Mesenchymal stem cell (in vitro differentiated cells and primary cell): ENCODE results near the gene TTBK1.

Experiments used
- DNase-seq: peaks from one replicate; pipeline ENCODE4 v3.0.0-alpha.2; 2013
- H2AFZ ChIP-seq: one replicate; pipeline ENCODE4 v1.6.1; 2013; ENCODE audit warnings: low read depth, mild to moderate bottlenecking, control low read depth, inconsistent platforms, low read length, moderate library complexity
- H2AK5ac ChIP-seq: 2 replicates; pipeline ENCODE4 v1.6.1; 2013; ENCODE audit warnings: low read length, moderate library complexity, mild to moderate bottlenecking, inconsistent platforms; ENCODE audit not compliant: severe bottlenecking
- H2BK120ac ChIP-seq: one replicate; pipeline ENCODE4 v1.6.1; 2013; ENCODE audit warnings: low read depth, mild to moderate bottlenecking, inconsistent platforms, low read length, moderate library complexity
- H2BK12ac ChIP-seq, 2 experiments: one replicate each; pipeline ENCODE4 v1.6.1; 2013; ENCODE audit warnings: inconsistent platforms in 2 of 2, low read length in 2 of 2, mild to moderate bottlenecking in 2 of 2, moderate library complexity in 2 of 2, control low read depth in 1 of 2
- H2BK15ac ChIP-seq: one replicate; pipeline ENCODE4 v1.6.1; 2013; ENCODE audit warnings: mild to moderate bottlenecking, low read depth, inconsistent platforms; ENCODE audit not compliant: poor library complexity, severe bottlenecking
- H2BK5ac ChIP-seq: 2 replicates; pipeline ENCODE4 v1.6.1; 2013; ENCODE audit warnings: low read depth, mild to moderate bottlenecking, low read length, control low read depth, inconsistent platforms; ENCODE audit not compliant: poor library complexity, severe bottlenecking
- H3K14ac ChIP-seq, 2 experiments: one replicate each; pipeline ENCODE4 v1.6.1; 2013; ENCODE audit warnings: inconsistent platforms in 2 of 2, low read length in 2 of 2, control low read depth in 1 of 2, mild to moderate bottlenecking in 1 of 2, moderate library complexity in 1 of 2
- H3K18ac ChIP-seq, 2 experiments: one replicate each; pipeline ENCODE4 v1.6.1; 2013; ENCODE audit warnings: inconsistent platforms in 2 of 2, low read length in 2 of 2, control low read depth in 1 of 2, low read depth in 1 of 2, mild to moderate bottlenecking in 1 of 2
- H3K23ac ChIP-seq, 2 experiments: one replicate each; pipeline ENCODE4 v1.6.1; 2013; ENCODE audit warnings: inconsistent platforms in 2 of 2, low read length in 2 of 2, mild to moderate bottlenecking in 2 of 2, moderate library complexity in 2 of 2, control low read depth in 1 of 2
- H3K27ac ChIP-seq: 2 replicates; pipeline ENCODE4 v1.5.1; 2013; ENCODE audit warnings: mild to moderate bottlenecking, moderate library complexity, low read length, control low read depth, inconsistent platforms; ENCODE audit not compliant: poor library complexity, severe bottlenecking
- H3K27me3 ChIP-seq, 2 experiments: 2 replicates each; pipeline versions ENCODE4 v1.6.1 to v1.7.0; 2013; ENCODE audit warnings: low read length in 2 of 2, mild to moderate bottlenecking in 2 of 2, moderate library complexity in 2 of 2, control low read depth in 1 of 2, inconsistent platforms in 1 of 2; ENCODE audit not compliant: control insufficient read depth in 1 of 2, insufficient read depth in 1 of 2
- H3K36me3 ChIP-seq, 2 experiments: 2 replicates each; pipeline versions ENCODE4 v1.6.1 to v1.7.0; 2013; ENCODE audit warnings: low read length in 2 of 2, control low read depth in 1 of 2, inconsistent platforms in 1 of 2, low read depth in 1 of 2, mild to moderate bottlenecking in 1 of 2; ENCODE audit not compliant: insufficient read depth in 2 of 2, control insufficient read depth in 1 of 2
- H3K4ac ChIP-seq, 2 experiments: one replicate each; pipeline ENCODE4 v1.6.1; 2013; ENCODE audit warnings: inconsistent platforms in 2 of 2, low read length in 2 of 2, mild to moderate bottlenecking in 2 of 2, moderate library complexity in 2 of 2, control low read depth in 1 of 2, low read depth in 1 of 2
- H3K4me1 ChIP-seq: 2 replicates; pipeline ENCODE4 v1.6.1; 2013; ENCODE audit warnings: low read depth, low read length, control low read depth; ENCODE audit not compliant: control insufficient read depth, insufficient read depth
- H3K4me2 ChIP-seq: 2 replicates; pipeline ENCODE4 v1.6.1; 2013; ENCODE audit warnings: low read length, mild to moderate bottlenecking, inconsistent platforms; ENCODE audit not compliant: poor library complexity, severe bottlenecking
- H3K4me3 ChIP-seq, 2 experiments: 2 replicates each; pipeline versions ENCODE4 v1.5.1 to v1.7.0; 2013; ENCODE audit warnings: low read length in 2 of 2, mild to moderate bottlenecking in 2 of 2, control low read depth in 1 of 2, low read depth in 1 of 2; ENCODE audit not compliant: insufficient read depth in 1 of 2
- H3K79me1 ChIP-seq: replicated peaks from 2 replicates; pipeline ENCODE4 v1.6.1; 2013; ENCODE audit warnings: mild to moderate bottlenecking, control low read depth, low read length, inconsistent platforms; ENCODE audit not compliant: poor library complexity, severe bottlenecking
- H3K9ac ChIP-seq: 2 replicates; pipeline ENCODE4 v1.7.0; 2013; ENCODE audit warnings: mild to moderate bottlenecking, low read length, moderate library complexity
- H3K9me3 ChIP-seq: 2 replicates; pipeline ENCODE4 v1.7.0; 2013; ENCODE audit warnings: mild to moderate bottlenecking, low read length; ENCODE audit not compliant: control insufficient read depth
- H4K8ac ChIP-seq: one replicate; pipeline ENCODE4 v1.6.1; 2013; ENCODE audit warnings: inconsistent platforms, mild to moderate bottlenecking, low read length, moderate library complexity
- H4K91ac ChIP-seq: one replicate; pipeline ENCODE4 v1.6.1; 2013; ENCODE audit warnings: mild to moderate bottlenecking, low read length, inconsistent platforms
- WGBS: methylation state at CpG from one replicate; pipeline ENCODE4 v1.1.7; 2013; ENCODE audit warnings: mixed read lengths; 5-methylcytosine and 5-hydroxymethylcytosine counted together

The TTBK1 gene

GRCh38 chr6:43250992-43251373 is 7.7 kb downstream of the TTBK1 start:
- Histone ChIP-seq H2AFZ (no peak overlapping the region), H3K4me3 (no peak overlapping the region), H2BK15ac (no peak overlapping the region), H2BK12ac (no peak overlapping the region), H3K36me3 (no peaks in the 10 kb centered on the region), H2AK5ac (no peak overlapping the region), H4K8ac (no peak overlapping the region), H2BK5ac (no peak overlapping the region), H2BK120ac (no peak overlapping the region), H3K4ac (no peak overlapping the region), H3K4me2 (no peak overlapping the region), H3K23ac (no peak overlapping the region), H3K18ac (no peak overlapping the region), H3K27ac (no peak overlapping the region), H4K91ac (no peak overlapping the region), H3K4me1 (peaks cover 14% of the 10 kb centered on the region), H3K79me1 (no peaks in the 10 kb centered on the region), H3K14ac (no peak overlapping the region), H3K27me3 (peaks cover 64 to 73% of the 10 kb centered on the region in 2 experiments), H3K9ac (no peak overlapping the region), H3K9me3 (no peaks in the 10 kb centered on the region)
- DNase-seq: no peak
- WGBS: 40% methylated on average over 8 of the region's 8 CpGs

DNA sequence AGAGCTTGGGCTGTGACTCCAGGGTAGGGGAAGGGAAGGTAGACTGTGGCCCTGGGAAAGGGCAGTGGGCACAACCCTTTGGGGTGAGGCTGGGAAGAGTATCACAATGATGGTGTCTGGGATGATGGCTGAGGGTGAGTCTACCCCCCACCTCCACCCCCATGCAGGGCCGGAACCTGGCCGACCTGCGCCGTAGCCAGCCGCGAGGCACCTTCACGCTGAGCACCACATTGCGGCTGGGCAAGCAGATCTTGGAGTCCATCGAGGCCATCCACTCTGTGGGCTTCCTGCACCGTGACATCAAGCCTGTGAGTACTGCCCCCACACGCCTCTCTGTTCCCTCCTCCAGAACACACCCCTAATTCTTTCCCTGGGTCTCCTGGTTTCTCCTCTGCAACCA is 10.1 kb downstream of the TTBK1 start:
- no peak overlapping the region for H3K23ac ChIP-seq
- H3K4me2 ChIP-seq: no peak overlapping the region
- 93% methylated on average over 11 of the region's 11 CpGs for WGBS
- H4K91ac ChIP-seq: no peak overlapping the region
- no peaks in the 10 kb centered on the region for H3K79me1 ChIP-seq
- no peaks in the 10 kb centered on the region for H3K36me3 ChIP-seq
- H3K27me3 ChIP-seq: peaks cover 62 to 64% of the 10 kb centered on the region in 2 experiments
- no peak overlapping the region for H2BK15ac ChIP-seq
- H2AFZ ChIP-seq: no peak overlapping the region
- H3K9ac ChIP-seq: no peak overlapping the region
- no peak overlapping the region for H2AK5ac ChIP-seq
- no peak overlapping the region for H3K14ac ChIP-seq
- H3K9me3 ChIP-seq: no peaks in the 10 kb centered on the region
- no peak overlapping the region for H3K4ac ChIP-seq
- no peak overlapping the region for H2BK5ac ChIP-seq
- H3K4me3 ChIP-seq: no peak overlapping the region
- DNase-seq: no peak
- no peak overlapping the region for H3K18ac ChIP-seq
- H2BK12ac ChIP-seq: no peak overlapping the region
- H3K27ac ChIP-seq: no peak overlapping the region
- H4K8ac ChIP-seq: no peak overlapping the region
- peaks cover 1% of the 10 kb centered on the region for H3K4me1 ChIP-seq
- no peak overlapping the region for H2BK120ac ChIP-seq

DNA sequence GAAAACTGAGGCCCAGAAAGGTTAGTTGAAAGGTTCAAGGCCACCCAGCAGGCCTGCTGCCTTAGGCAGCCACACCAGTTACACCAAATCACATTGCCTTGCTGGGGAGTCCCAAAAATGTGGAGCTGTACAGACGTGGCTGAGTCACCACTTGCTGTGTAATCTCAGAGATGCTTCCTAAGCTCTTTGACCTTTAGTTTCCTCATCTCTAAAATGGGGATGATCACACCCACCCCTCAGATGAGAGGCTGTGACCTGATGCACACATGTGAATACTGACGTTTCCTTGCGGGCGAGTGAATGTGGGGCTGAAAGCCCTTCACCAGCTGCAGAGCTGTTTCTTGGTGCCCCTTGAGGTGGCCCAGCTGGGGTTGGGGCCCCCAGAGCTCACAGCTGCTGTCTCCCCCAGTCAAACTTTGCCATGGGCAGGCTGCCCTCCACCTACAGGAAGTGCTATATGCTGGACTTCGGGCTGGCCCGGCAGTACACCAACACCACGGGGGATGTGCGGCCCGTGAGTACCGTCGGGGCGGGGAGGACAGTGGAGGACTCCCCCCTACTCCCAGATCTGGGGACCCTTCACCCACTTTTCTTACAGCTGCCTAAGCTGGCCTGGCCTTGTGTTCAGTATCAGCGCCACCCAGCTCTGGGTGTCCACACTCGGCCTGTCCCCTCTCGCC is 11.0 kb downstream of the TTBK1 start:
- no peak overlapping the region for H3K23ac ChIP-seq
- no peak overlapping the region for H3K9ac ChIP-seq
- peaks cover 1% of the 10 kb centered on the region for H3K4me1 ChIP-seq
- no peak overlapping the region for H2AFZ ChIP-seq
- H3K27ac ChIP-seq: no peak overlapping the region
- no peak overlapping the region for H2BK5ac ChIP-seq
- no peak overlapping the region for H4K8ac ChIP-seq
- H3K18ac ChIP-seq: no peak overlapping the region
- H3K4ac ChIP-seq: no peak overlapping the region
- H3K14ac ChIP-seq: no peak overlapping the region
- H3K36me3 ChIP-seq: no peaks in the 10 kb centered on the region
- no peak overlapping the region for H2BK15ac ChIP-seq
- H4K91ac ChIP-seq: no peak overlapping the region
- no peaks in the 10 kb centered on the region for H3K9me3 ChIP-seq
- H3K4me3 ChIP-seq: no peak overlapping the region
- no peak overlapping the region for H2AK5ac ChIP-seq
- no peak overlapping the region for H2BK120ac ChIP-seq
- H3K4me2 ChIP-seq: no peak overlapping the region
- peak overlapping the region in 1 of 2 experiments; percentile 9 for H2BK12ac ChIP-seq
- DNase-seq: no peak
- 88% methylated on average over 15 of the region's 15 CpGs for WGBS
- no peaks in the 10 kb centered on the region for H3K79me1 ChIP-seq
- H3K27me3 ChIP-seq: peaks cover 60% of the 10 kb centered on the region in 2 experiments

DNA sequence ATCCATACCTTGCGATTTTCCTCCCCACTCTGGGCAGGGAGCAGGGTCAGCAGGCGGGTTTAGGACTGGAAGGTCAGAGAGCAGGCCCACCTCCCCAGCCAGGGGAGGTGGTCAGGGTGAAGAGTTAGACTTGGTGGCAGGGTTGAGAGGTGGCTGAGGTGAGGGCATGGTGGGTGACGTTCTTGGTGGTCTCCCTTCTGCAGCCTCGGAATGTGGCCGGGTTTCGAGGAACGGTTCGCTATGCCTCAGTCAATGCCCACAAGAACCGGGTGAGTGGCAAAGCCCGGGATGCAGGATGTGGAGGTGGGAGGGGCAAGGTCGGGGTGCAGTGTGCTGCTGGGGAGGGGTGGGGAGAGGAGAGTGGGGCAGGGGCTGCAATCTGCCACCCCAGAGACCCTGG is 11.6 kb downstream of the TTBK1 start:
- Histone ChIP-seq H3K4ac (no peak overlapping the region), H2BK15ac (no peak overlapping the region), H2BK12ac (peak overlapping the region in 1 of 2 experiments; percentile 9), H2AFZ (no peak overlapping the region), H3K23ac (no peak overlapping the region), H3K4me2 (no peak overlapping the region), H2BK120ac (no peak overlapping the region), H3K27ac (no peak overlapping the region), H4K8ac (no peak overlapping the region), H3K9me3 (no peaks in the 10 kb centered on the region), H3K79me1 (no peaks in the 10 kb centered on the region), H3K27me3 (peaks cover 61 to 63% of the 10 kb centered on the region in 2 experiments), H2BK5ac (no peak overlapping the region), H3K18ac (no peak overlapping the region), H3K4me3 (no peak overlapping the region), H4K91ac (no peak overlapping the region), H2AK5ac (no peak overlapping the region), H3K4me1 (peaks cover 1% of the 10 kb centered on the region), H3K14ac (no peak overlapping the region), H3K36me3 (no peaks in the 10 kb centered on the region), H3K9ac (no peak overlapping the region)
- DNase-seq: no peak
- 88% methylated on average over 11 of the region's 11 CpGs for WGBS
